Stimulated activated CD4-positive, alpha-beta T cell treated with anti-CD3 and anti-CD28 coated beads, Interleukin-1b, Interleukin-23, amount 100 ng/mL, for 48 hours (primary cell): ENCODE measurements around the gene C1orf174.

Experiments
- DNase-seq: peaks from one replicate; pipeline ENCODE4 v3.0.0-alpha.2; 2020

C1orf174 gene

DNA sequence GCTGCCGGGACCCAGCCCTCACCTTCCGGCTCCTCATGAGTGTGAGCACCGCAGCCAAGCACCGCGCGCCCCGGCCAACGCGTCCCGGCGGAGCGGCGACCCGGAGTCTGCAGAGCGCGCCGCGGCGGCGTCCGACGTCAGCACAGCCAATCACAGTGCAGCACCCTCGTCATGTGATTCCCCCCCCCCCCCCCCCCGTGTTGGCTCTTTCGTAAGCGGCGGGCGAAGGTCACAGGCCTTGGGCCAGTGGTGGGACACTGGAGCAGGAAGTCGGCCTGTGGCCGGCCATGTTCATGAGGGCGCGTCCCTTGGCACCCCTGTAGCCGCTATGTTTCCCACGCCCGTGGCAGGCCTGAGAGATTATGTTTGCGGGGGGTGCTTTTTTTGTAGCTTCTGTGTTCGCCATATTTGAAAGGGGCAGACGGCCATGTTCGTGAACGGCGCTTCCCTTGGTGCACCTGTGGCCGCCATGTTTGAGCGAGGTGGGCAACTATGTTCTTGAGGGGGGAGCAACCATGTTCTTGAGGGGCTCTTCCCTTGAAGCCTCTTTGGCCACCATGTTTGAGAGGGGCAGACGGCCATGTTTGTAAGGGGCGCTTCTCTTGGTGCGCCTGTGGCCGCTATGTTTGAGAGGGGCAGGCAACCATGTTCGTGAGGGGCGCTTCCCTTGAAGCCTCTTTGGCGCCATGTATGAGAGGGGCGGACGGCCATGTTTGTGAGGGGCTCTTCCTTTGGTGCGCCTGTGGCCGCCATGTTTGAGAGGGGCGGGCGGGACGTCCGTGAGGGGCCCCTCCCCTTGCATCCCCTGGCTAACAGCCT is at the start of gene C1orf174:
Gene C1orf174 (minus strand): TSS at position 123 of the 819 bp plus-strand sequence. CDS start 86 bp downstream, at position 37.
- DNase-seq, result peak; percentile 92

DNA sequence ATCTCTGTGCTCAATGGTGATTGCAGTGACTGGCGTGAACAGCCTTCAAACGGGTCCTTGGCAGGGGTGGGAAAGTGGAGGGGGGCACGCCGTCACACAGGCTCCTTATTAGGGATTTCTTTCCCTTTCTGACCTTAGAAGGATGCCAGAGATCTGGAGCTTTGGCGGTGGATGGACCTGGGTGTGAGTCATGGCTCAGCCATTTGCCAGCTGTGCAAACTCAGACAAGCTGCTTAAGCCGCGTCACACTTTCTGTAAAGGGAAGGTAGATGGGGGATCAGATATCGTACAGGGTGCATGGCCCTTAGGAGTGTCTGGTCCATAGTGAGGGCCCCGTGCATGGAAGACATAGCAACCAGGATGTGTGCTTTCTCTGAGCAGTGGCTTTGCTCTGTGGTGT is 48.3 kb upstream of the C1orf174 start:
- no peak for DNase-seq

- no peak for DNase-seq
These were observed 46.1 kb upstream of the C1orf174 start for GRCh38 chr1:3945916-3946840.

- no peak for DNase-seq
These were observed 45.1 kb upstream of the C1orf174 start for GRCh38 chr1:3945222-3945621.

DNA sequence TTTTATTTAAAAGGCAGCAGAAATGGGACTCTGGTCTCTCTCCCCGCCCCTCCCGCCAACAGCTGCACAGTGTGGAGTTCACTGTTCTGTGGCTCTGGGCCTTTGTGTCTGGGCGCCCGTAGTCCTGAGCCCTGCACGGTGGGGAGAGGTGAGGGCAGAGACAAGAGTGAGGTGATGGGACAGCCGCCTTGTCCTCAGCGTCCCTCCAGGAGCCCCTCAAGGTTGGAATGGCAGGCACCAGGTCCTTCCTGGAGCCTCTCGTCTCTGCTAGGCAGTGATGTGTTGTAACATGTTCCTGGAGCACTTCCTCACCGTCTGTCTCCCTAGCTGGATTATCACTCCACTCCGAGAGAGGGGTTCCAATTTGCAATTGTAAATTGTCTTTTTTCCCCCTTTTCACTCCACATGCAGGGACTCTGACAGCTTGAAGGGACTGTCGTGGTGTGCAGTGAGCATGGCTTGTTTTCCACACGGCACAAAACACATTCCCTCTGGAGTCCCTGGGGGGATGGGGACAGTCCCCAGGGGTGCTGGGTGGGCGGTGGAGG is 44.6 kb upstream of the C1orf174 start:
- DNase-seq, result no peak

- DNase-seq, result no peak
These were observed 43.9 kb upstream of the C1orf174 start for GRCh38 chr1:3943806-3944577.

- no peak for DNase-seq
These were observed 43.0 kb upstream of the C1orf174 start for GRCh38 chr1:3943123-3943431.

- no peak for DNase-seq
These were observed 42.5 kb upstream of the C1orf174 start for GRCh38 chr1:3942416-3943122.

GRCh38 chr1:3940754-3941345 is 40.8 kb upstream of the C1orf174 start:
- no peak for DNase-seq

DNA sequence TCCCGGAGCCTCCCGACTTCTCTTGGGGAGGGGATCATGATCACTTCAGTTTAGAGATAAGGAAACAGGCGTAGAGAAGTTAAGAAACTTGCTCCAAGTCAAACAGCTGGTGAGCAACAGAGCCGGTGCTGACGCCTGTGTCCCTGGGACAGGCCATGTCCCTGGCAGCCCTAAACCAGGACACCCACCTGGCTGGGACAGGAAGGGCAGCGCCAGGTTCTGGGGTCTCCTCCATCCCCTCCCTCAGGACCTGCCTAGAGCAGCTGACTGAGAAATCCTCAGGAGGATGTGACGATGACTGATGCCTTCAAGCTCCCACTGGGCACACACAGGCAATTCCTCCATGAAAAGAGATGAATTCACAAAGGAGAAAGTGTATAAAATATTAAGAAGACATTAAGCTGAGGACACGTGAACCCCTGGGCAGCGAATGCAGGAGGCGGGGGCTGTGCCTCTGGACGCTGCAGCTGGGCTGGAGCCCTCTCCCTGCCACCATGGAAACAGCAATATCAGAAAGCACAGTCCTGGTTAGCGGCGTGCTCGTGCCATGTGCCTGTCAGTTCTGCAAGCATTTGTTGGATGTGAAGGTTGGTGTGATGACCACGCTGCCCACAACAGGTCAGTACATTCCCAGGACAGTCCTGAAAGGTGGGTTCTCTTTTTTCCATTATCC is 40.1 kb upstream of the C1orf174 start:
- no peak for DNase-seq

- DNase-seq, result no peak
These were observed 39.4 kb upstream of the C1orf174 start for GRCh38 chr1:3939242-3940080.

- no peak for DNase-seq
These were observed 32.3 kb upstream of the C1orf174 start for GRCh38 chr1:3932156-3932919.

DNA sequence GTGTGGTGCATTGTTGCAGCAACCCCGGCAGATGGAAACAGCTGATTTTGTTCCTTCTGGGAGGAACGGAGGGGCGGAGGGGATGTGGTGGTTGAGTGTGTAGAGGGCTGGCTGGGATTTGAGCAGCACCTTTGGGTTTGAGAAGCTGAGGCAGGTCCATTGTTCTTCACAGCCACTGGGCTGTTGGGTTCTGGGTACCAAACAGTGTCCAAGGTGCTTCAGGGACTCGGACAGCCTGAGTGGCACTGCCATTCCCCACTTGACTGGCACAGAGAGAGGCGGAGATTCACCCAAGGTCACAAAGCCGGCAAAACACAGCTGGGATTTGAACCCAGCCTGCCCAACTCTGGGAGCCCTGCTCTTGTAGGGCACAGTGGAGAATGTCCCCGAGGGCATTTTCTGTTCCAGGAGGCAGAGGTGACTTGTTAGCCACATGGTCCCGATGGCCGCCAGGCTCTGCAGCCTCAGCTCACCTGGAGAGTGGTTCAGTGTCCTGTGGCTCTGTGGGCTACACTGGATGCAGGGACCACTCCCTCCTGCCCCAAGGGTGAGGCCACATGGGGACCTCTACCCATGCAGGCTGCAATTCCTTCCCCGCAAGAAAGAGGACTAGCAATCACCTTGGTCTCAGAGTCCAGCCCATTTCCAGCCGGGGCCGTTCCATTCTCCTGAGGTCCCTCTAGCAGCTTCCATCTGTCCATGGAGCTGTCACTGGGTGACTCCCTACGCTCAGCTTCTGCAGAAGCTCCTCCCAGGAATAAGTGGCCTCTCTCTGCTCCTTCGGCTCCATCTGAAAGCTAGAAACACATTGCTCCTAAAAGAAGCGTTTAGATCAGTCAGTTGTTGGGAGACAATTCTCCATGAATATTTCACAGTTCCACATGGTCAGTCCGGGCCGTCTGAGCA is 31.2 kb upstream of the C1orf174 start:
- DNase-seq, result no peak

GRCh38 chr1:3930301-3931006 is 30.4 kb upstream of the C1orf174 start:
- no peak for DNase-seq

- no peak for DNase-seq
These were observed 29.1 kb upstream of the C1orf174 start for GRCh38 chr1:3929126-3929525.

DNA sequence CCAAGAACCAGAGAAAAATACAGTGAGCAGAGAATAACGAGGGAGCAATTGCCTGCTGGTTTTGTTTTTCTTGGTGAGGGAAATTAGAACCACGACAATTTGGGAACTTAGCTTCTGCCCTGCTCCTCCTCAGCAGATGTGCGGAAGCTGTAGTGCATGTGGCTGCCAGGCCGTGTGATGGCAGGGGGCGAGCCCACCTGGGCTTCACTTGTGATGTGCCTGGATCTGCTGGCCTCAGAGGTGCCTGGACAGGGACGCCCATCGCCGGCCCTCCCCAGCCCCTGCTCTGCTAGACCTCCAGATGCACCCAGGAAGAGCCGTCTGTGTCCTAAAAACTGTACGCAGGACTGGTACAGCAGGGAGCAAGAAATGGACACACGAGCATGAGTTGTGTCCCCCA is 28.5 kb upstream of the C1orf174 start:
- DNase-seq, result no peak

DNA sequence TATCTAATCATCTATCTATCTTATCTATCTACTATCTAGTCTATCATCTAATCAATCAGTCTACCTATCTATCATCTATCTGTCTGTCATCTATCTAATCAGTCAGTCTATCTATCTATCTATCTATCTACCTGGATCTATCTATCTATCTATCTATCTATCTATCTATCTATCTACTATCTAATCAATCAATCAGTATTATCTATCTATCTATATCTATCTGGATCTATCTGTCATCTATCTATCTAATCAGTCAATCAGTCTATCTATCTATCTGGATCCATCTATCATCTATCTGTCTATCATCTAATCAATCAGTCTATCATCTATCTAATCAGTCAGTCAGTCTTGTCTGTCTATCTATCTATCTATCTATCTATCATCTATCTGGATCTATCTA is 26.9 kb upstream of the C1orf174 start:
- no peak for DNase-seq

DNA sequence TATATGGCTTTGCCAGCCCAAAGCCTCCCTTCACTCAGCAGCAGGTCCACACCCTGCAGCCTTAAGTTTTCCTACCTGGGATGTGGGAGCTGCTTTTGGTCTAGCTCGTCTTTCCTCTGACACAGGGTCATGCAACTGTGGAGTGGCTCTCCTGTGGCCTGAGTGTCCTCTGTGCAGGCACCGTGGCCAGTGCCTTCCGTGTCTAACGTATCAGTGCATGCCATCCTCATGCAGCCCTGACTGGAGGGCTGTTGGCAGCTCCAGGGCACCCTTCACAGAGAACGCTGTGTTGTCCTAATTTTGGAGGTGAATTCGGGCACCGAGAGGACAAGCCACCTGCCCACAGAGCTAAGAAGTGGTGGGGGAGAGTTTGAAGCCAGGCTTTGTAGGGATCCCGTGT is 25.7 kb upstream of the C1orf174 start:
- DNase-seq, result no peak
